K562 (cell line): ENCODE results near the gene RAI14. TPM values are rescaled to one million over a fixed set of nuclear protein-coding genes. Genes with fewer than 3 reads are reported as not detected.
A peak's percentile ranks its signal among the peaks of the same experiment; 100 is the strongest.

Experiments used
- ATAC-seq: fragments of 200-7000 bp; cut with Tn5 transposase; 3 replicates; pipeline ENCODE4 v1.9.1; 2020; ENCODE audit warnings: moderate library complexity
- BruUV-seq: library from RNA; stranded (reverse); fragments of 400-500 nt; replicated peaks from 2 replicates; lab custom pipeline; 2021; lab: Mats Ljungman, UMichigan
- CTCF ChIA-PET: fragments of 300-600 bp; formaldehyde crosslinking; extraction: SDS; loops from one replicate; lab custom pipeline; 2021; ENCODE audit warnings: low intra/inter-chr PET ratio; lab: Yijun Ruan, JAX
- POLR2A ChIA-PET: fragments of 300-600, 350-650 bp; sonication (Branson Sonifier 250); formaldehyde crosslinking; extraction: SDS; loops from one replicate; lab custom pipeline; 2021; ENCODE audit warnings: antibody characterized with exemption, inconsistent platforms; lab: Yijun Ruan, JAX
- DNase-seq, 4 experiments: peaks; one replicate each; pipeline versions ENCODE4 v3.0.0 to v3.0.0-alpha.2; 2011 to 2018; ENCODE audit warnings: low spot score in 3 of 4, mixed read lengths in 3 of 4; ENCODE audit errors: extremely low read depth in 1 of 4
- FAIRE-seq: peaks from 2 replicates; lab custom pipeline; 2011; peaks lifted over from hg19 to GRCh38; lab: Jason Lieb, UNC
- H2AFZ ChIP-seq: 2 replicates; pipeline ENCODE4 v1.6.0; 2011; ENCODE audit warnings: low read depth, low read length, control low read depth, inconsistent platforms
- H3K27ac ChIP-seq: fragments of 200-600 bp; 3 replicates; pipeline ENCODE4 v1.8.0; 2011; ENCODE audit warnings: low read depth, mild to moderate bottlenecking, control low read depth, inconsistent platforms, low read length, moderate library complexity, mixed read lengths; ENCODE audit errors: extremely low read depth
- H3K27me3 ChIP-seq, 2 experiments: fragments of 300-600 bp in 1 of 2; 2 replicates in 1 of 2; 3 replicates in 1 of 2; pipeline versions ENCODE4 v1.6.0 to v1.8.0; 2011; ENCODE audit warnings: inconsistent platforms in 2 of 2, low read length in 2 of 2, mild to moderate bottlenecking in 1 of 2, mixed read lengths in 1 of 2, moderate library complexity in 1 of 2; ENCODE audit not compliant: control insufficient read depth in 2 of 2, insufficient read depth in 2 of 2
- H3K36me3 ChIP-seq: fragments of 300-600 bp; 3 replicates; pipeline ENCODE4 v1.8.0; 2011; ENCODE audit warnings: mild to moderate bottlenecking, low read length, inconsistent platforms; ENCODE audit not compliant: control insufficient read depth, insufficient read depth
- H3K4me1 ChIP-seq, 2 experiments: fragments of 200-600 bp in 1 of 2; replicated peaks in 1 of 2; 2 replicates in 1 of 2; 3 replicates in 1 of 2; pipeline versions ENCODE4 v1.5.1 to v1.8.0; 2011; ENCODE audit warnings: inconsistent platforms in 2 of 2, low read length in 2 of 2, mild to moderate bottlenecking in 1 of 2, mixed read lengths in 1 of 2, moderate library complexity in 1 of 2; ENCODE audit not compliant: control insufficient read depth in 2 of 2, insufficient read depth in 2 of 2
- H3K4me2 ChIP-seq: 2 replicates; pipeline ENCODE4 v1.6.1; 2011; ENCODE audit warnings: low read length, control low read depth, inconsistent platforms, mixed read lengths; ENCODE audit not compliant: insufficient read depth
- H3K4me3 ChIP-seq: fragments of 200-600 bp; sonication (generic), shearing (Covaris generic); 2 replicates; pipeline ENCODE4 v1.5.1; 2016; ENCODE audit warnings: control low read depth, inconsistent platforms
- H3K79me2 ChIP-seq: fragments of 200-600 bp; 3 replicates; pipeline ENCODE4 v1.8.0; 2011; ENCODE audit warnings: low read length, inconsistent platforms; ENCODE audit not compliant: control insufficient read depth, insufficient read depth
- H3K9ac ChIP-seq, 2 experiments: 2 replicates each; pipeline versions ENCODE4 v1.6.0 to v1.6.1; 2011; ENCODE audit warnings: low read depth in 2 of 2, low read length in 2 of 2, control low read depth in 1 of 2, inconsistent platforms in 1 of 2, mild to moderate bottlenecking in 1 of 2, mixed read lengths in 1 of 2; ENCODE audit not compliant: insufficient read depth in 1 of 2
- H3K9me1 ChIP-seq: one replicate; pipeline ENCODE4 v1.6.0; 2011; ENCODE audit warnings: inconsistent platforms, mild to moderate bottlenecking, low read length, moderate library complexity; ENCODE audit not compliant: control insufficient read depth, insufficient read depth
- H3K9me3 ChIP-seq: replicated peaks from 2 replicates; pipeline ENCODE4 v1.5.1; 2011; ENCODE audit warnings: low read depth, low read length, inconsistent platforms; ENCODE audit not compliant: control insufficient read depth, insufficient read depth
- H4K20me1 ChIP-seq: replicated peaks from 2 replicates; pipeline ENCODE4 v1.6.1; 2011; ENCODE audit warnings: low read length, inconsistent platforms, mixed read lengths; ENCODE audit not compliant: control insufficient read depth, insufficient read depth
- DACH1 ChIP-seq: fragments of 450-650 bp; IDR thresholded peaks from 2 replicates; pipeline ENCODE4 v1.6.1; 2018; ENCODE audit not compliant: partially characterized antibody
- DLX4 ChIP-seq: fragments of 250-450 bp; sonication (Bioruptor Pico); IDR thresholded peaks from 2 replicates; pipeline ENCODE4 v1.6.1; 2021; ENCODE audit warnings: mild to moderate bottlenecking
- FOXA3 ChIP-seq, 2 experiments: fragments of 450-650 bp in 1 of 2; sonication (generic) in 1 of 2; formaldehyde crosslinking; IDR thresholded peaks in 1 of 2; conservative IDR thresholded peaks in 1 of 2; 2 replicates each; pipeline versions ENCODE4 v1.4.0 to v1.8.0; 2020 to 2022; ENCODE audit warnings: mild to moderate bottlenecking in 2 of 2, missing genetic modification reagents in 1 of 2
- FUS ChIP-seq: fragments of 200-400 bp; formaldehyde crosslinking; optimal IDR thresholded peaks from 2 replicates; pipeline ENCODE3; 2017; ENCODE audit warnings: low read depth, low read length
- KDM1A ChIP-seq, 2 experiments: fragments of 450-650 bp; IDR thresholded peaks; 2 replicates each; pipeline ENCODE4 v1.6.1; 2016; ENCODE audit warnings: mild to moderate bottlenecking in 2 of 2
- MXD1 ChIP-seq: fragments of 250-450 bp; sonication (Bioruptor Pico); IDR thresholded peaks from 2 replicates; pipeline ENCODE4 v1.8.0; 2021; ENCODE audit warnings: borderline replicate concordance, mild to moderate bottlenecking, moderate library complexity; ENCODE audit not compliant: poor library complexity, severe bottlenecking
- NBN ChIP-seq: fragments of 450-650 bp; IDR thresholded peaks from 2 replicates; pipeline ENCODE4 v1.6.1; 2016; ENCODE audit warnings: low read depth, mild to moderate bottlenecking
- NR2C2 ChIP-seq, 2 experiments: fragments of 200-800 bp in 1 of 2; sonication (Bioruptor generic) in 1 of 2; sonication (generic) in 1 of 2; formaldehyde crosslinking in 1 of 2; IDR thresholded peaks; 2 replicates each; pipeline versions ENCODE4 v1.6.1 to v1.8.0; 2016 to 2022; ENCODE audit warnings: mild to moderate bottlenecking in 1 of 2, missing compliant biosample characterization in 1 of 2, missing genetic modification characterization in 1 of 2, missing genetic modification reagents in 1 of 2
- RBM17 ChIP-seq: fragments of 200-400 bp; formaldehyde crosslinking; IDR thresholded peaks from 2 replicates; pipeline ENCODE4 v1.6.1; 2017; ENCODE audit warnings: low read depth, mild to moderate bottlenecking, low read length, borderline replicate concordance
- SRSF1 ChIP-seq: fragments of 200-400 bp; formaldehyde crosslinking; IDR thresholded peaks from 2 replicates; pipeline ENCODE4 v1.6.1; 2017; ENCODE audit warnings: mild to moderate bottlenecking, low read depth, low read length, moderate library complexity
- ZNF395 ChIP-seq: fragments of 200-800 bp; sonication (Bioruptor generic); IDR thresholded peaks from 2 replicates; pipeline ENCODE4 v1.6.1; 2017; ENCODE audit warnings: missing genetic modification characterization, missing compliant biosample characterization
- WGBS: fragments of 100-300 bp; shearing (Covaris generic); methylation state at CpG from one replicate; pipeline ENCODE4 v1.1.6; 2016; ENCODE audit warnings: low coverage, mixed read lengths; ENCODE audit not compliant: insufficient coverage; ENCODE audit errors: missing lambda C conversion rate; 5-methylcytosine and 5-hydroxymethylcytosine counted together
- in situ Hi-C: fragments of 300-500 bp; cut with MboI; formaldehyde crosslinking; loops from 4 replicates; pipeline ENCODE4 v1.15.0; 2018; ENCODE audit warnings: inconsistent platforms, mixed read lengths
- intact Hi-C: fragments of 100-400 bp; cut with micrococcal nuclease; formaldehyde crosslinking; loops from 2 replicates; pipeline ENCODE4 v1.14.2; 2022
- polyA plus RNA-seq, 8 experiments: library from polyadenylated mRNA; depleted of rRNA in 4 of 8; stranded (reverse) in 5 of 8; unstranded in 3 of 8; fragments of >200 nt; fragmentation: Nextera tagmentation in 2 of 8; fragmentation: Illumina TruSeq in 1 of 8; extraction: Ambion mirVana in 2 of 8; extraction: Trizol in 1 of 8; gene quantifications; 2 replicates each; pipeline versions ENCODE4 v1.2.1 to v1.2.3, GENCODE V29; 2011 to 2014; ENCODE audit warnings: inconsistent platforms in 1 of 8, missing spikeins in 1 of 8
- total RNA-seq, 7 experiments: library from RNA; depleted of rRNA in 6 of 7; stranded (reverse); fragments of >200 nt in 6 of 7; fragmentation: Illumina TruSeq in 2 of 7; extraction: Trizol in 2 of 7; gene quantifications; 2 replicates each; pipeline versions ENCODE4 v1.2.1 to v1.2.3, GENCODE V29; 2011 to 2021; ENCODE audit warnings: low replicate concordance in 1 of 7

RAI14 gene
- total and polyA plus RNA-seq, 9 of the 15 experiments (the other 6 are each of a cell fraction or from before 2014, with no cell fraction given), result 11.3 to 82.5 (median 34.8) TPM

- FAIRE-seq, result no peak
- intact Hi-C loops (no loop called here), in situ Hi-C loops (no loop called here)
- no peak for DNase-seq
- Histone ChIP-seq H3K9me1 (no peaks in the 10 kb centered on the region), H3K27ac (no peak overlapping the region), H3K9me3 (no peaks in the 10 kb centered on the region), H3K79me2 (no peaks in the 10 kb centered on the region), H3K36me3 (no peaks in the 10 kb centered on the region), H4K20me1 (no peaks in the 10 kb centered on the region), H2AFZ (peak overlapping the region; percentile 26; the same call in 1 of the 2 replicates), H3K4me1 (peaks cover 7 to 34% of the 10 kb centered on the region in 2 experiments), H3K4me3 (no peak overlapping the region), H3K9ac (no peak overlapping the region), H3K4me2 (no peak overlapping the region), H3K27me3 (no peaks in the 10 kb centered on the region)
- no TSS peak for BruUV-seq
- POLR2A ChIA-PET, result interaction anchor here (0.7 to 1.9 kb wide), 6 partner anchors 9 to 213 kb away, joined by 3 to 7 read pairs (median 3); partner anchors contain the start of genes BRIX1, RAD1 and RAI14
- CTCF ChIA-PET, result no interaction called here
- no peak for ATAC-seq
- TF ChIP-seq MXD1 (CRISPR knock-in tag) (no peak), DLX4 (CRISPR knock-in tag) (no peak), DACH1 (peak; percentile 42)
- WGBS, result 95% methylated on average over 1 of the region's 1 CpG
Observed at GRCh38 chr5:34868791-34869190, 212.7 kb downstream of the RAI14 start.

GRCh38 chr5:34869256-34869655 lies 213.1 kb downstream of the RAI14 start:
- H3K9me1 ChIP-seq, result no peaks in the 10 kb centered on the region
- in situ Hi-C loops, result no loop called here
- H3K36me3 ChIP-seq, result no peaks in the 10 kb centered on the region
- no peaks in the 10 kb centered on the region for H3K9me3 ChIP-seq
- H4K20me1 ChIP-seq, result no peaks in the 10 kb centered on the region
- no peak for DNase-seq
- 13% methylated on average over 1 of the region's 1 CpG for WGBS
- no peak overlapping the region for H3K9ac ChIP-seq
- ChIA-PET POLR2A (interaction anchor here (0.6 to 1.9 kb wide), 4 partner anchors 25 to 319 kb away, joined by 3 to 7 read pairs (median 4); partner anchors contain the start of genes BRIX1 and RAD1), CTCF (no interaction called here)
- peak overlapping the region; percentile 18; the same call in 1 of the 2 replicates for H2AFZ ChIP-seq
- H3K4me2 ChIP-seq, result no peak overlapping the region
- no peak for ATAC-seq
- H3K4me3 ChIP-seq, result no peak overlapping the region
- BruUV-seq, result no TSS peak
- FAIRE-seq, result no peak
- intact Hi-C loops, result no loop called here
- H3K79me2 ChIP-seq, result no peaks in the 10 kb centered on the region
- no peaks in the 10 kb centered on the region for H3K27me3 ChIP-seq
- peaks cover 7 to 34% of the 10 kb centered on the region in 2 experiments for H3K4me1 ChIP-seq
- H3K27ac ChIP-seq, result no peak overlapping the region
- peak; percentile 46 to 47; a peak in 3 of 4 replicates for TF ChIP-seq KDM1A (IDR thresholded peaks at IDR 0.05)
- no peak for TF ChIP-seq NR2C2 (CRISPR knock-in tag; IDR thresholded peaks at IDR 0.05)
- TF ChIP-seq NR2C2 (tag; IDR thresholded peaks at IDR 0.05), result no peak
- no peak for TF ChIP-seq FOXA3 (CRISPR knock-in tag; conservative IDR thresholded peaks at IDR 0.05 in 1 of 2, IDR thresholded peaks at IDR 0.05 in 1 of 2)
- no peak for TF ChIP-seq RBM17
- no peak for TF ChIP-seq ZNF395
- TF ChIP-seq NBN, result no peak
- no peak for TF ChIP-seq FUS
- no peak for TF ChIP-seq SRSF1
